GM12875 (cell line): Measurements from ENCODE around the gene HCRTR1.

ENCODE experiments used
- H3K4me3 ChIP-seq: one replicate; pipeline ENCODE4 v1.5.1; 2011; ENCODE audit warnings: low read depth, low read length, control low read depth
- TF ChIP-seq, protein P1 (sequence below): IDR thresholded peaks from 2 replicates; pipeline ENCODE4 v1.5.1; 2011; ENCODE audit warnings: low read depth, mild to moderate bottlenecking, control low read depth, inconsistent platforms, low read length, moderate library complexity, borderline replicate concordance; ENCODE audit not compliant: insufficient read depth

Gene HCRTR1

DNA sequence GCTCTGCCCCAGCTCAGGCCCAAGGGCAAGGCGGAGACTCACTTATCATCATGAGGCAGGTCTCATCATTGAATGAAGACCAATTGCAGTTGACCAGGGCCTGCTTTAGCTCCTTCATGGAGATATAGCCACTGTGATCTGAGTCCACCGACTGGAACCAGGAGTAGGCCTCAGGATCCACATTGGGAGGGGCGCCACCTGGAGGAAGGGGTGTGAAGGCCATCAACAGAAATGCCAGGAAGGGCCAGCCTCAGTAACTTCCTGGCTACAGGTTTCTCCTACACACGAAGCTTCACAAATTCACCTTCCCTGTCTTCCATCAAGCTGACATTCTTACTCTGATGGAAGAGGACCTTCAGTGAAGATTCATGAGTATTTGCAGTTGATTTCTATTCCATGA lies 15.6 kb downstream of the HCRTR1 start:
- TF ChIP-seq, protein P1, sequence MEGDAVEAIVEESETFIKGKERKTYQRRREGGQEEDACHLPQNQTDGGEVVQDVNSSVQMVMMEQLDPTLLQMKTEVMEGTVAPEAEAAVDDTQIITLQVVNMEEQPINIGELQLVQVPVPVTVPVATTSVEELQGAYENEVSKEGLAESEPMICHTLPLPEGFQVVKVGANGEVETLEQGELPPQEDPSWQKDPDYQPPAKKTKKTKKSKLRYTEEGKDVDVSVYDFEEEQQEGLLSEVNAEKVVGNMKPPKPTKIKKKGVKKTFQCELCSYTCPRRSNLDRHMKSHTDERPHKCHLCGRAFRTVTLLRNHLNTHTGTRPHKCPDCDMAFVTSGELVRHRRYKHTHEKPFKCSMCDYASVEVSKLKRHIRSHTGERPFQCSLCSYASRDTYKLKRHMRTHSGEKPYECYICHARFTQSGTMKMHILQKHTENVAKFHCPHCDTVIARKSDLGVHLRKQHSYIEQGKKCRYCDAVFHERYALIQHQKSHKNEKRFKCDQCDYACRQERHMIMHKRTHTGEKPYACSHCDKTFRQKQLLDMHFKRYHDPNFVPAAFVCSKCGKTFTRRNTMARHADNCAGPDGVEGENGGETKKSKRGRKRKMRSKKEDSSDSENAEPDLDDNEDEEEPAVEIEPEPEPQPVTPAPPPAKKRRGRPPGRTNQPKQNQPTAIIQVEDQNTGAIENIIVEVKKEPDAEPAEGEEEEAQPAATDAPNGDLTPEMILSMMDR: peak; percentile 58
- H3K4me3 ChIP-seq: no peak overlapping the region

DNA sequence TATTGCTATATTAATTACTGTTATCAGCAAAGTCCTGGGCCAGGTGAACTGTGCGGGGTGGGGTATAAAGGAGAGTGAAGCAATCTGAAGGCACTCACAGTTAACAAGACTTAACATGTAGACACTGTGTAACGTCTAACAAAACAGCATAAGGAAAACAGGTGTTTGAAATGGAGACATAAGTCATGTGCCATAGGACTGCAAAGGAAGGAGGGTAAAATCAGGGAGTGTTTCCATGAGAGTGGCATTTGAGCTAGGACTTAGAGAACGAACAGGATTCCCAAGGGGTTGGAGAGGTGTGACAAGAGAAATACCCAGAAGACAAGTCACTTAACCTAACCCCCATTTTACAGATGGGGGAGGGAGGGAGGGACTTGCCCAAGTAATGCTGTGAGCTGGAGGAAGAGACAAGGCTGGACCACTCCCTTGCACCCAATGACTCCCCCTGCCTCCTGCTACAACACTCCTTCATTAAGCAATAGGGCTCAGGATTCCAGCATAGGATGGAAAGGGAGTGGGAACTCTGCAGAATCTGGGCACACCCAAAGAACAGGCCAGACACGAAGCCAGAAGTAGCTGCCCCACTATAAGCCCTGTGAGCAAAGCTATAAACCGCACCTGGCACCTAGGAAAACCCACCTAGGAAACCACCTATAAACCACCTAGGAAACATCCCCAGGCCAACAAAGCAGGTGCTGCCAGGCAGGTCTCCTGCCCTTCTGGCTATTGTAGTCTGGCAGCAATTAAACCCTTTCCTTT lies 20.6 kb downstream of the HCRTR1 start:
- TF ChIP-seq, protein P1: no peak
- H3K4me3 ChIP-seq: no peak overlapping the region

DNA sequence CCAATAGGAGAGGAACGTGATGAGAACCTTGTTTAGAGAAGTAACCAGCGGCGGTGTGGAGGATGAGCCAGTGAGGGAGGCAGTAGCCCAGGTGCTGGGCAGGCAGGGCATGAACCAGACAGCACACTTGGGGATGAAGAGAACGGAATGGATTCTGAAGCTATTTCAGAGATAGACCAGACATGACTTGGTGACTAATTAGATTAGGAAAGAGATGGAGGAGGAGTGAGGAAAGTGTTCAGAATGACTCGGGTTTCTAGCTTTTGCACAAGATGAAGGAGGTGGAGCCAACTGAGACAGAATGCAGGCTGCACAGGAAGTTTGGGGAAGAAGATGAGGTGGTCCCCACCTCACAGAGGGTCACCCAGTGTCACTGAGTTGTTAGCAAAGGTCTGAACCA lies 22.1 kb downstream of the HCRTR1 start:
- H3K4me3 ChIP-seq: no peak overlapping the region
- TF ChIP-seq, protein P1: no peak

DNA sequence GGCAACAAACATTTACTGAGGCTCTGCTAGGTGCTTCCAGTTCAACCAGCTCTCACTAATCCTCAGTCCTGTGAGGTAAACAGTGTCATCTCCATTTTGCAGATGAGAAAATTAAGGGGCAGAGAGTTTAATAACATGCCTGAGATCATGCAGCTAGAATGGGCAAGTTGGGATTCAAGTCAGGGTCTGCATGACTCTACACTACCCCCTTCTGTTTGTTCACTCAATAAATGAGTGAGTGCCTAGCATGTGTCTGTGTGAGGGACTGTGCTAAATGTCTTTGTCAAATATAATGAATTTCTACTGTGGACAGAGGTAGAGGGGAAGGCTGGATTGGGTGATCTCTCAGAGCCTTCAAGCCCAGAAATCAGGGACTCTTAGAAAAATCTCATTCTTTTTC lies 22.7 kb downstream of the HCRTR1 start:
- no peak overlapping the region for H3K4me3 ChIP-seq
- TF ChIP-seq, protein P1: peak; percentile 7; the same call in 1 of the 2 replicates

DNA sequence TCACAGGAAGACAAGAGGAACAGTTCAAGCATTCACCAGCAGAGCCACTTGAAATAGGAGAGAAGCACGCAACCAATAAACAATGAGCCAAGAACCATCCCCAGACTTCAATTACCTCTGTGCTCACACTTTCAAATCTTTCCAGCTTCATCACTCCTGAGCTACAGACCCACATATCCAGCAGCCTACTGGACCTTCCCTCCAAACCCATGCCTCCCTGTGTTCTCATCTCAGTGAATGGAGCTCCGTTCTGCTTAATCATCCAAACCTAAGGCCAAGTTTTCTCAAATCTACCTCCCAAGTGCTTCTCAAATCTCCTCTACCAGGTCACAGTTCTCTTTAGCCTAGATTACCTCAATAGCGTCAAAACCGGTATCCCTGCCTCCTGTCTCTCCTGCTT lies 23.5 kb downstream of the HCRTR1 start:
- H3K4me3 ChIP-seq: no peak overlapping the region
- TF ChIP-seq, protein P1: no peak

DNA sequence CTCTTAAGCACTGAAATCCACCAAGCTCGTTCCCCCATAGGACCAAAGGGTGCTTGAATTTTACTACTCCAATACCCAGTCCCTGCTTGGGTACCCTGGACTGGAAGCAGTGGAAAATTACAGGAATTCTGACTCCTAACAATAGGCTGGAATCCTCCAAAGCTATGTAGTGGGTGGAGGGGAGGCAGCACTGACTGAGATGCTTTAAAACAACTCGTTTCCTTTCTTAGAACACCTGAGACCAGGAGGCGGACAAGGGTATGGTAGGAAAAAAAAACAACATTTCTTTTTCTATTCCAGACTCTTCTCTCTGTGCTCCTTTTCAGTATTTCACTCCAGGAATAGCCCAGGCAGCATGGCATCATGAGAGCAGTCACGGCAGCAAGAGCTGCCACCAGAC lies 24.9 kb downstream of the HCRTR1 start:
- H3K4me3 ChIP-seq: no peak overlapping the region
- TF ChIP-seq, protein P1: no peak

DNA sequence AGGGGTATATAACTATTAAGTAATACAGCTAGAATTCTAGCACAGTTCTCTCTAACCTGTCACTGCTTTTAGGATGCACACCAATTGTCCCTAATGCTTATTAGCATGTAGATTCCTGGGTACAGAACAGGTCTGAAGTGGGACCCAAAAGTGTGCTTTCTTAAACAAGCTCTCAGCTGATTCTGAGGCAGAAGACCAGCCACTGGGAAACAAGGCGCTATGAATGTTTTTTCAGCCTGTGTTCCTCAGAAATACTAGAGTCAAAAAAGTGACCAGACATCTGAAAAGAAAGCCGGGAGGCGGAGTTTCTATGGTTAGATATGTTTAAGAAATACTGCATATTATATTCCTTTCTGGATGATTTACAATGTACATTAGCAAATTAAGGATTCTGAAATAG lies 25.4 kb downstream of the HCRTR1 start:
- no peak overlapping the region for H3K4me3 ChIP-seq
- TF ChIP-seq, protein P1: no peak
